Activated CD4-positive, alpha-beta T cell treated with anti-CD3 and anti-CD28 coated beads for 4 hours (primary cell): ENCODE measurements around the gene HERPUD1.
A peak's percentile ranks its signal among the peaks of the same experiment; 100 is the strongest.
"Not testable (repeated sequence)": the region's sequence is repeated elsewhere in the genome, so short reads cannot be mapped to it uniquely, and the experiment has no call there.

Experiments used
- DNase-seq, 2 donors: peaks; one replicate each; pipeline ENCODE4 v3.0.0-alpha.2; 2020

Gene HERPUD1

GRCh38 chr16:56911771-56912571, 20.0 kb upstream of the HERPUD1 start:
- DNase-seq = no peak

- no peak for DNase-seq
These were observed 18.9 kb upstream of the HERPUD1 start for GRCh38 chr16:56912746-56913708.

DNA sequence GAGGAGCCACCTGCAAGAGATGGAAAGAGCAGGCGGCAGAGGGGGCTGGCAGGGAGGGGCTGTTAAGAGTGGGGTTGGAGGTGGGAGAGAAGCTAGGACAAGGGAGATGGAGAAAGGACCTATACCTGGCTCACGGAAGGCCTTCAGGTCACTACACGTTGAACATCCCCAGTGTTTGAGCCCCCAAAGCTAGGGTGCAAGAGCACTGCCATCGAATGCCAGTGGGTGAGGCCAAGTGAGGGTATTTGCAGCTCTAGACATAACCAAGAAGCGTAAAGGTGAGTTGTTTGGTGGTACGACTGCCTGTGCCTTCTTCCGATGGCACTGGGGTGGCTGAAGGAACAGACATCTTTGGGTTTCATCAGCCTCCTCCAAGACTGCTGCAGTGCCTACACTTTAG, 17.0 kb upstream of the HERPUD1 start:
- no peak for DNase-seq

DNA sequence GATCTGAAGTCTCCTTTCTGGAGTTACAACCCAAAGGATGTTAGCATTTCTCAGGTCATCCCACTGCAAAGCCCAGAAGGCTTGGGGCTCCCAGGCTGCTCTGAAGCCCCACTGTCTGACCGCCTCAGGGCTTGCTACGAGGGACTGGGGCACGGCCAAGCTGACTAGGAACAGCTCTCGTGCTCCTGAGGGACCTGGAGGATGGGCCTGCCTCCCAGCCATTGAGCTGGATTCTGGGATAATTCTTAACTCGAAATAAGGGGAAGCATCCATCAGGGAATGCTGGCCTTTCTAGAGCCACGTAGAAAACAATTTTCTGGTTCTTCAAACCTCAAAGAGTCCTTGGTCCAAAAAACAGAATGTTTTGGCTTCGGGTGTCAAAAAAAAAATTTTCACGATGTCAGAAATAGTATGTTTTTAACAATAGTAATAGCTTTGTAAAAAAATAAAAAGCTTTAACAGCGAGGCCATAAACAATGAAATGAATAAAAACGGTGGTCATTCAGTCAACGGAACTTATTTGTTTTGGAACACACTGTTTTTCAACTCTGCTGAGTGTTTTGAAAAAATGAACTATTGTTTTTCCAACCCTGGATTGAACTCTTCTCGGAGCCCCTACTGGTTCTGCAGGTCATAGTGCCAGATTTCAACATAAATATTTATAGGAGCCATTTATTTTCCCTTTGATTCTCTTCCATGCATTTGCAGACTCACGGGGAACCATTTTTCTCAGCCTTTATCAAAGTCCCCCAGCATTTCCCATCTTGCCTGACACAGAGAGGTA, 16.4 kb upstream of the HERPUD1 start:
- no peak for DNase-seq

DNA sequence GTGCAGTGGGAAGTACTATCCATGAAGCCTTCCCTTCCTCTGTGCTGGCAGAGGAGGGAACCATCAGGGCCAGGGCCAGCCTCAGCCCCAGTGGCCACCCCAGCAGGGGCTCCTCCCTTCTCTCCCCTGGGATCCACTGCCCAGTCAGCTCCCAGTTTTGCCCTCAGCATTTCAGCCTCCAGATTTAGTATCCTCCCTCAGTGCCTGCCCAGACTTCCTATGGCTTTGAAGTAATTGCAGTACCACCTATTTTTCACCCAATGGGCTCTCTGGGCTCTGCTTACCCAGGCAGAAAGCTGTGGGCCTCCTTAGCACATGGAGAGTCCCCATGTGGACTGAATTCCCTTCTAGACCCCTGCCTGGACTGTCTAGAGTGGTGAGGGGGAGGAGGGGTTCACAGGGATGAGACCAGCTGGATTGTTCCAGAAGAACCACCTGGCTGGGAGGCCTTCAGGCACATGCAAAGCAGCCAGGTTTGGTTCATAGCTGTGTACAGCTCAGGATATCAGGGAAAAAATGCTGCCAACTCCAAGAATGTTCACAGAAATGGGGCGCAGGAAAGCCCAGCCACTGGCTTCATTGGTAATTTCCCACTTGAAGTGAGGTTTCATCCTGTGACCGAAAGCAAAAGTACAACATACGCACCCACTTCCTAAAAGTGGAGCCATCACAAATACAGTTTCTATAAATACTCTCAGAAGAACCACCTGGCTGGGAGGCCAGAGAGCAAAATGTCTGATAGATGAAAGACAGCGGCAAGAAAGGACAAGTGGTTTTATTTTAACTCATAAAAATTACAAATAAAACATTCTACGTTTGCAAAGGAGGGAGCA, 15.2 kb upstream of the HERPUD1 start:
- peak; percentile 9 to 16 for DNase-seq

DNA sequence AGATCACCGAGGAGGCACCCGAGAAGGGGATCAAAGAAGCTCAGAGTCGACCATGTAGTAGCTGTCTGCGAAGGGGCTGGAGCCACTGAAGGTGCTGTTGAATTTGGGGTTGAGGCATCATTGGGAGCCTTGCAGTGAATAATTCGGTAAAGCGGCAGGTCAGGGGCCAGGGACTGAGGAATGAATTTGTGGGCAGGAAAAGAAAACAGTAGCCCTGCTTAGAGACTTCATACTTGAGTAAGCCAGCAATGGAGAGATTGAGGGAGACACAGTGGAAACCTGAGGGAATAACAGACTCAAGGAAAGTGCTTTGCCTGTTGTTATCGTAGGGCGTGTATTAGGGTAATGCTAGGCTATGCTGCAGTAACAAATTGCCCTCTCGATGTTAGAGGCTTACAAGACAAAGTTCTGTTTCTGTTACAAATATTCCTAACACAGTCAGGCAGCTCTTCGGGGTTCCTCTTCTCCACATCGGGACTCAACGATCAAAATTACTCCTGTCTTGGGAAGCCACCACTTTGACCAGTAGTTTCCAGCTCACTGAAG, 13.4 kb upstream of the HERPUD1 start:
- no peak for DNase-seq

DNA sequence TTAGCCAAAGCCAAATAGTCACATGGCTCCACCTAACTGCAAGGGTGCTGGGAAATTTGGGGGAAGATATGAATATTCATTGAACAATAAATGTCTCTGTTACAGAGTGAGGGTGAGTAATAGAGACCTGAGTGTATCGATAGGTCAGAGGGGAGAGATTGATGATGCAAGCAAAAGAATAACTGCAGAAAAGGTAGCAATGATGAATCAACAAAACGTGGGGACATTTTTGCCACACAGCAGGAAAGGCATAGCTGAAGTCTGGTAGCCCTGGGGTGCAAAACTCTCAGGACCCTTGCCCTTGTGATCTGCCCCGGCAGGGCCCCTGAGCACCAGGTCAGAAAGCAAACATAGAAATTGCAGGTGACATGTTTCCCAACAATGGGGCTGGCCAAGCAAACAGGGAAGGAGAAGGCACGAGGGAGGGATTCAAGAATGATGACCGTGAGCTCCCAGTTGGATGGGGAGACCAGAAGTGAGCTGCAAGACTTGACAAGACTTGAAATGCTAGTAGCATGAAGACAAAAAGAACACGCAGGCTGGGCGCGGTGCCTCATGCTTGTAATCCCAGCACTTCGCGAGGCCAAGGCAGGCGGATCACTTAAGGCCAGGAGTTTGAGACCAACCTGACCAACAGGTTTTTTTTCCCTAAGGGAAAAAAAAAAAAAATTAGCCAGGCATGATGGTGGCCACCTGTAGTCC, 12.7 kb upstream of the HERPUD1 start:
- no peak for DNase-seq

GRCh38 chr16:56921571-56921970, 10.4 kb upstream of the HERPUD1 start:
- DNase-seq = no peak

DNA sequence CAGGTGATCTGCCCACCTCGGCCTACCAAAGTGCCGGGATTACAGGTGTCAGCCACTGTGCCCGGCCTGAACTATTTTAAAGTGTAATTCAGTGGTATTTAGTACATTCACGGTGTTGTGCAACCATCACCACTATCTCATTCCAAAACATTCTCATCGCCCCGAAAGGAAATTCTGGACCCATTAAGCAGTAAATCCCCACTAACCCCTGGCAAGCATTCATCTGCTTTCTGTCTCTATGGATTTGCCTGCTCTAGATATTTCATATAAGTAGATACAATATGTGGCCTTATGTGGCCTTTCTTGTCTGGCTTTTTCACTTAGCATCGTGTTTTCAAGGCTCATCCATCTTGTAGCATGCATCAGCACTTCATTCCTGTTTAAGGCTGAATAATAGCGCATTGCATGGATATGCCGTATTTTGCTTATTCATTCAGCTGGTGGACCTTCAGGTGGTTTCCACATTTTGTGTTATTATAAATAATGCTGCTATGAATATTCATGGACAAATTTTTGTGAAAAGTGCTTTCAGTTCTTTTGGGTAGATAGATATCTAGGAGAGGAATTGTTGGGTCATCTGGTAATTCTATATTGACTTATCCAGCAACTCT, 8.4 kb upstream of the HERPUD1 start:
- no peak for DNase-seq

DNA sequence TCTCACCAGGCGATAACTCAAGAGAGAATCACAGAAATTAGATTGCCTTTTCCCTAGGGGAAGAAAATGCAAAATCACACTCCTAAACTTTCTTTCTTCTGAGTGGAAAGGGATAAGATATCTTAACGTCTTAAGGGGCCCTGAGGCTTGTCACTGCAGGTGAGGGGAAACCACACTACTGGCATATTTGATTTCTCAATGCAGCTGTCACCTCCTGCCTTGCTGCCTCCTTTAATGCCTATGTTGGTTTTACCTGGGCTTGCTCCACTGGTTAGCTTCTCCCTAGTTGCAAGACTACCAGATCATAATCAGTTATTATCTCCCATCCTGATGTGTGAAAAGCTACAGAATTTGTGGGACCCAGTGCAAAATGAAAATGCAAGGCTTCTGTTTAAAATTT, 4.5 kb upstream of the HERPUD1 start:
- no peak for DNase-seq

- no peak for DNase-seq
These were observed 2.3 kb upstream of the HERPUD1 start for GRCh38 chr16:56929639-56930038.

DNA sequence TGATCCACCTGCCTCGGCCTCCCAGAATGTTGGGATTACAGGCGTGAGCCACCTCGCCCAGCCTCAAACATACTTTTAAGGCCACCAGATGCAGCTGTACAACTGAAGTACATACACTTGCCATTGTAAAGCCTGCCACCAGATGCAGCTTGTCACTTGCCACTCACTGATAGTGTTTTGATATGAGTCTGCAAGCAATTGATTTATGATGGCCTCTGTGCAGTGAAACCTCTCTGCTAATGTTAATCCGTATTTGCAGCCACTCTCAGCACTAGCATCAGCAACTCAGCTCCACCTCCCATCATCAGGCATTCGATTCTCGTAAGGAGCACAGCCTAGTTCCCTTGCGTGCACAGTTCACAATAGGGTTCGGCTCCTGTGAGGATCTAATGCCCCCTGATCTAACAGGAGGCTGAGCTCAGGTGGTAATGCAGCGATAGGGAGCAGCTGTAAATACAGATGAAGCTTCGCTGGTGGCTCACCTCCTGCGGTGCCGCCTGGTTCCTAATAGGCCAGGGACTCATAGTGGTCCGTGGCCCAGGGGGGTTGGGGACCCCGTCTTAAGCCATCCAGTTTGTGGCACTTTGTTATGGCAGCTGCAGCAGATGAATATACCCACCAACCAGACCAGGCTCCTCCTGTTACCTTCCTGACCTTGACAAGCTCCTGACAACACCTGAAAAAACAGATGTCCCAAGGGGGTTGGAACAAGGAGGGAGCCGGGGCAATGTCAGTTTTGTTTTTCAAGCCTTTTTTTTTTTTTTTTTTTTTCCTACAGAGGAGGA, 1.3 kb upstream of the HERPUD1 start:
- no peak for DNase-seq

GRCh38 chr16:56931271-56931891, 561 bp upstream of the HERPUD1 start:
- DNase-seq = no peak

DNA sequence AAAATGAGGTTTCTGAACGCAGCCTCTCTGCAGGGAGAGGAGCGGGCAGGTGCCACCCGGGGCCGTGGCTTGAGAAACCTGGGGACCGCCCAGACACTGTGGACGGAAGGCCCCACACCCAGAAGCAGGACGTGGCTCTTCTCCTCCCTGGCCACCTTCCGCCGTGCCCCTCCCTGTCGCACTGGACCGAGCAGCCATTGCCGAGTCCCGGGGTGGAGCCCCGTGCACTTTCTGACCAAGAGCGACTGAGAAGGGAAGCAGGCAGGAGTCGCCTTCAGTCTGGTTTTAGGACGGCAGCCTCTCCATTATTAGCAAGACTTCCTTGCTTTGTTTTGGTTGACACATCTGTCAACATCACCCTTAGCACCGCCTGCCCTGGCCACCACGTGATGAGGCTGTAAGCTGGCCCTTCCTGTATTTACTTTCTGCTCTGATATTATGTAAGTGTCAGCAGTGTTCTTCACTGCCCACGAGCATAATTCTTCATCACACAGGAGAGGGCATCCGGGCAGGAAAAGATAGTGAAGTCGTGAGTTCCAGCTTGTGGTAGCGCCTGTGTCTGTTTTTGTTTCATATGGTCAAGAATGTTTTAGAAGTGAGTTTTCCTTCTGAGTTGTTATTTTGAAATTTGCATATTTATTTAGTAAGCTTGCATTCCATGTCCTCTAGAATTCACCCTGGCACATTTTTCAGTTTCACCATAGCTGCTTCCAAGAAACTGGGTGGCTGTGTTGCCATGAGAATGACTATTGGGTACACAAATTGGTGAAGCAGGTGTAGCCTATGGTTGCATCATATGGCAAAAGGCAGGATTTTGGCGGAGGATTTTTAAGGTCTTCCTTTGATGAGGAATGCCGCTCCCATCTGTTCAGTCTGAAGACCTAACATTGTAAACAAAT, 1.0 kb downstream of the HERPUD1 start:
- peak; percentile 11 to 36 for DNase-seq

- DNase-seq = no peak
These were observed 2.1 kb downstream of the HERPUD1 start for GRCh38 chr16:56933828-56934598.

GRCh38 chr16:56934599-56935145, 2.7 kb downstream of the HERPUD1 start:
- not testable (repeated sequence) for DNase-seq

GRCh38 chr16:56935201-56935600, 3.3 kb downstream of the HERPUD1 start:
- no peak for DNase-seq
